Subcutaneous adipose tissue (tissue), 4 donors: Measurements from ENCODE around the gene SRRM4. TPM values are rescaled to one million over a fixed set of nuclear protein-coding genes. Genes with fewer than 3 reads are reported as not detected.

Experiments
- CTCF ChIP-seq: fragments of 450-650 bp; IDR thresholded peaks from one replicate; pipeline ENCODE4 v1.5.1; 2016; ENCODE audit warnings: low read depth, mild to moderate bottlenecking, control low read depth, antibody characterized with exemption, moderate library complexity
- total RNA-seq, 4 donors: library from RNA; depleted of rRNA; stranded (reverse); fragments of >200 nt; gene quantifications; one replicate each; pipeline ENCODE4 v1.1.0, GENCODE V29; 2016

SRRM4 gene
- total RNA-seq, 4 donors from 2014 or later: not detected

GRCh38 chr12:119089380-119090013 is 108.2 kb downstream of the SRRM4 start:
- no peak for TF ChIP-seq CTCF

- TF ChIP-seq CTCF: no peak
These were observed 108.9 kb downstream of the SRRM4 start for GRCh38 chr12:119090276-119090675.

GRCh38 chr12:119090865-119091264 is 109.5 kb downstream of the SRRM4 start:
- TF ChIP-seq CTCF: no peak

GRCh38 chr12:119096429-119097202 is 115.3 kb downstream of the SRRM4 start:
- TF ChIP-seq CTCF: no peak

- TF ChIP-seq CTCF: no peak
These were observed 119.6 kb downstream of the SRRM4 start for GRCh38 chr12:119100933-119101332.

- no peak for TF ChIP-seq CTCF
These were observed 120.9 kb downstream of the SRRM4 start for GRCh38 chr12:119102274-119102673.

GRCh38 chr12:119102714-119103113 is 121.4 kb downstream of the SRRM4 start:
- no peak for TF ChIP-seq CTCF
